ENCODE results near the gene IL36B.

IL36B gene

GRCh38 chr2:113061896-113062770 is 9.5 kb upstream of the IL36B start:
- Histone ChIP-seq H3K9ac (ENCODE audit: low read length) (no peak overlapping the region), H3K4me1 (ENCODE audit: control insufficient read depth, insufficient read depth, low read length) (peaks cover 6% of the 10 kb centered on the region), H3K36me3 (ENCODE audit: control insufficient read depth, insufficient read depth, low read length, severe bottlenecking) (no peaks in the 10 kb centered on the region), H3K27me3 (replicated peaks; ENCODE audit: control insufficient read depth, insufficient read depth, low read length) (peaks cover 4% of the 10 kb centered on the region), H3K9me3 (ENCODE audit: control insufficient read depth, low read length) (peaks cover 5% of the 10 kb centered on the region), H3K4me3 (ENCODE audit: low read length) (no peak overlapping the region)
- DNase-seq (ENCODE audit: low read depth) = no peak

GRCh38 chr2:113061241-113061640 is 8.6 kb upstream of the IL36B start:
- Histone ChIP-seq H3K4me1 (ENCODE audit: control insufficient read depth, insufficient read depth, low read length) (peaks cover 6% of the 10 kb centered on the region), H3K36me3 (ENCODE audit: control insufficient read depth, insufficient read depth, low read length, severe bottlenecking) (no peaks in the 10 kb centered on the region), H3K9ac (ENCODE audit: low read length) (no peak overlapping the region), H3K9me3 (ENCODE audit: control insufficient read depth, low read length) (peaks cover 7% of the 10 kb centered on the region), H3K4me3 (ENCODE audit: low read length) (no peak overlapping the region), H3K27me3 (replicated peaks; ENCODE audit: control insufficient read depth, insufficient read depth, low read length) (peaks cover 4% of the 10 kb centered on the region)
- DNase-seq (ENCODE audit: low read depth) = no peak

GRCh38 chr2:113060796-113061195 is 8.1 kb upstream of the IL36B start:
- Histone ChIP-seq H3K4me1 (ENCODE audit: control insufficient read depth, insufficient read depth, low read length) (peaks cover 6% of the 10 kb centered on the region), H3K27me3 (replicated peaks; ENCODE audit: control insufficient read depth, insufficient read depth, low read length) (peaks cover 4% of the 10 kb centered on the region), H3K4me3 (ENCODE audit: low read length) (no peak overlapping the region), H3K36me3 (ENCODE audit: control insufficient read depth, insufficient read depth, low read length, severe bottlenecking) (no peaks in the 10 kb centered on the region), H3K9me3 (ENCODE audit: control insufficient read depth, low read length) (peaks cover 12% of the 10 kb centered on the region), H3K9ac (ENCODE audit: low read length) (no peak overlapping the region)
- DNase-seq (ENCODE audit: low read depth) = no peak

- Histone ChIP-seq H3K9me3 (ENCODE audit: control insufficient read depth, low read length) (peaks cover 16% of the 10 kb centered on the region), H3K36me3 (ENCODE audit: control insufficient read depth, insufficient read depth, low read length, severe bottlenecking) (no peaks in the 10 kb centered on the region), H3K4me1 (ENCODE audit: control insufficient read depth, insufficient read depth, low read length) (peaks cover 6% of the 10 kb centered on the region), H3K4me3 (ENCODE audit: low read length) (no peak overlapping the region), H3K9ac (ENCODE audit: low read length) (no peak overlapping the region), H3K27me3 (replicated peaks; ENCODE audit: control insufficient read depth, insufficient read depth, low read length) (peaks cover 4% of the 10 kb centered on the region)
- DNase-seq (ENCODE audit: low read depth) = no peak
Observed at GRCh38 chr2:113060396-113060795, 7.7 kb upstream of the IL36B start.

- peaks cover 22% of the 10 kb centered on the region for H3K9me3 ChIP-seq (ENCODE audit: control insufficient read depth, low read length)
- no peak within 1 kb of the TSS for H3K4me3 ChIP-seq (ENCODE audit: low read length)
- H3K9ac ChIP-seq (ENCODE audit: low read length) = no peak within 1 kb of the TSS
- H3K36me3 ChIP-seq (ENCODE audit: control insufficient read depth, insufficient read depth, low read length, severe bottlenecking) = no peaks in the 10 kb centered on the region
- DNase-seq (ENCODE audit: low read depth) = no peak
- H3K4me1 ChIP-seq (ENCODE audit: control insufficient read depth, insufficient read depth, low read length) = peaks cover 6% of the 10 kb centered on the region
- peaks cover 4% of the 10 kb centered on the region for H3K27me3 ChIP-seq (replicated peaks; ENCODE audit: control insufficient read depth, insufficient read depth, low read length)
Observed at GRCh38 chr2:113058998-113059960, 6.6 kb upstream of the IL36B start, which contains the start of gene IL36RN. Gene IL36RN (plus strand): TSS chr2:113059198. CDS start chr2:113059439, 241 bp downstream.

- Histone ChIP-seq H3K9ac (ENCODE audit: low read length) (no peak overlapping the region), H3K4me1 (ENCODE audit: control insufficient read depth, insufficient read depth, low read length) (peaks cover 6% of the 10 kb centered on the region), H3K4me3 (ENCODE audit: low read length) (no peak overlapping the region), H3K27me3 (replicated peaks; ENCODE audit: control insufficient read depth, insufficient read depth, low read length) (peaks cover 4% of the 10 kb centered on the region), H3K36me3 (ENCODE audit: control insufficient read depth, insufficient read depth, low read length, severe bottlenecking) (no peaks in the 10 kb centered on the region), H3K9me3 (ENCODE audit: control insufficient read depth, low read length) (peaks cover 30% of the 10 kb centered on the region)
- DNase-seq (ENCODE audit: low read depth) = no peak
Observed at GRCh38 chr2:113058411-113058994, 5.8 kb upstream of the IL36B start.

- Histone ChIP-seq H3K27me3 (replicated peaks; ENCODE audit: control insufficient read depth, insufficient read depth, low read length) (peaks cover 17% of the 10 kb centered on the region), H3K9ac (ENCODE audit: low read length) (no peak overlapping the region), H3K4me1 (ENCODE audit: control insufficient read depth, insufficient read depth, low read length) (peaks cover 6% of the 10 kb centered on the region), H3K4me3 (ENCODE audit: low read length) (no peak overlapping the region), H3K36me3 (ENCODE audit: control insufficient read depth, insufficient read depth, low read length, severe bottlenecking) (no peaks in the 10 kb centered on the region), H3K9me3 (ENCODE audit: control insufficient read depth, low read length) (peaks cover 37% of the 10 kb centered on the region)
- no peak for DNase-seq (ENCODE audit: low read depth)
Observed at GRCh38 chr2:113057117-113057516, 4.5 kb upstream of the IL36B start.

- Histone ChIP-seq H3K4me3 (ENCODE audit: low read length) (no peak overlapping the region), H3K9ac (ENCODE audit: low read length) (no peak overlapping the region), H3K36me3 (ENCODE audit: control insufficient read depth, insufficient read depth, low read length, severe bottlenecking) (no peaks in the 10 kb centered on the region), H3K4me1 (ENCODE audit: control insufficient read depth, insufficient read depth, low read length) (peaks cover 6% of the 10 kb centered on the region), H3K27me3 (replicated peaks; ENCODE audit: control insufficient read depth, insufficient read depth, low read length) (peaks cover 21% of the 10 kb centered on the region), H3K9me3 (ENCODE audit: control insufficient read depth, low read length) (peaks cover 37% of the 10 kb centered on the region)
- DNase-seq (ENCODE audit: low read depth) = no peak
Observed at GRCh38 chr2:113056521-113056920, 3.9 kb upstream of the IL36B start.

GRCh38 chr2:113054066-113054465 is 1.4 kb upstream of the IL36B start:
- Histone ChIP-seq H3K36me3 (ENCODE audit: control insufficient read depth, insufficient read depth, low read length, severe bottlenecking) (no peaks in the 10 kb centered on the region), H3K4me1 (ENCODE audit: control insufficient read depth, insufficient read depth, low read length) (no peaks in the 10 kb centered on the region), H3K9me3 (ENCODE audit: control insufficient read depth, low read length) (peaks cover 37% of the 10 kb centered on the region), H3K4me3 (ENCODE audit: low read length) (no peak overlapping the region), H3K27me3 (replicated peaks; ENCODE audit: control insufficient read depth, insufficient read depth, low read length) (peaks cover 24% of the 10 kb centered on the region), H3K9ac (ENCODE audit: low read length) (no peak overlapping the region)
- no peak for DNase-seq (ENCODE audit: low read depth)

GRCh38 chr2:113053666-113054065 is 999 bp upstream of the IL36B start:
- Histone ChIP-seq H3K36me3 (ENCODE audit: control insufficient read depth, insufficient read depth, low read length, severe bottlenecking) (no peaks in the 10 kb centered on the region), H3K4me1 (ENCODE audit: control insufficient read depth, insufficient read depth, low read length) (no peaks in the 10 kb centered on the region), H3K4me3 (ENCODE audit: low read length) (no peak overlapping the region), H3K9me3 (ENCODE audit: control insufficient read depth, low read length) (peaks cover 37% of the 10 kb centered on the region), H3K27me3 (replicated peaks; ENCODE audit: control insufficient read depth, insufficient read depth, low read length) (peaks cover 23% of the 10 kb centered on the region), H3K9ac (ENCODE audit: low read length) (no peak overlapping the region)
- no peak for DNase-seq (ENCODE audit: low read depth)
